HG02973 (cell line): ENCODE results near the gene PDX1.

ENCODE experiments used
- ATAC-seq: cut with Tn5 transposase; IDR thresholded peaks from one replicate; pipeline ENCODE4 v1.9.1; 2021; ENCODE audit warnings: moderate library complexity; ENCODE audit not compliant: unreplicated experiment

PDX1 gene

GRCh38 chr13:27969082-27969865 lies 49.5 kb downstream of the PDX1 start, which contains the start of gene CDX2:
CDX2 (minus strand) TSS chr13:27969315; CDS start chr13:27969006, 309 bp downstream.
- no peak for ATAC-seq

- ATAC-seq: no peak
These were observed 50.0 kb downstream of the PDX1 start for GRCh38 chr13:27969866-27970229.

- no peak for ATAC-seq
These were observed 50.8 kb downstream of the PDX1 start for GRCh38 chr13:27970382-27971235.

GRCh38 chr13:27971236-27971645 lies 51.4 kb downstream of the PDX1 start:
- ATAC-seq: no peak

GRCh38 chr13:27971776-27972477 lies 52.1 kb downstream of the PDX1 start:
- no peak for ATAC-seq

- no peak for ATAC-seq
These were observed 52.6 kb downstream of the PDX1 start for GRCh38 chr13:27972478-27972820.

- no peak for ATAC-seq
These were observed 53.5 kb downstream of the PDX1 start for GRCh38 chr13:27973291-27973690.

- ATAC-seq: no peak
These were observed 54.3 kb downstream of the PDX1 start for GRCh38 chr13:27973961-27974662.
